ENCODE results near the gene NUDT8.

DNA sequence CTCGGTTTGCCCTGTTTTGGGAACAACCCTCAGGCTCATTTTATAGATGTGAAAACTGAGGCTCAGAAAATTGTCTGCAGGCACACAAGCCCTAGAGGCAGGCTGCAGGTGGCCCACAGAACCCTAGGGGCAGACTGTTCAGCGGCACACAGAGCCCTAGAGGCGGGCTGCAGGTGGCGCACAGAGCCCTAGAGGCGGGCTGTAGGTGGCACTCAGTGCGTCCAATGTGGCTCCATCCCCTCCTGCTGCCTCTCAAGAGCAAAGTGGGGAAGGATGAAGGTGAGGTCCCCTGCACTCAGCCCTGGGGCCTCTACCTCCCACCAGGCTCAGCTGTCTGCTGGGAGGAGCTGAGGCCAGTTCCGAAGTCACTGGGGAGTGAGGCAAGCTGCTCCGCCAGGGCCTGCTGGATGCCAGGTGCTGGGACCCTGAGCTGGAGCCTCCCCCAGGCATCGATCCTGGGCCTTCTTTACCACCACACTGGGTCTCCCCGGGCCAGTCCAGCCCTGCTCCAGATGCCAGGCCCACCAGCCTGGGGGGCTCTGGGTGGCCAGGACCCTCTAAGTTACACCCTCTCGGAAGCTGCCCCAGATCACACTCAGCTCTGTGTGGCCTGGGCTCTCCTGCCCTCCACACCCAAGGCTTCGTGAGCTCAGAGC lies 18.5 kb upstream of the NUDT8 start:
- TF ChIP-seq CHD2 (IDR thresholded peaks at IDR 0.05; ENCODE audit: low read length, partially characterized antibody): no peak
- TF ChIP-seq EP300 (IDR thresholded peaks at IDR 0.05; ENCODE audit: borderline replicate concordance in 1 of 2, low read depth in 1 of 2, low read length in 1 of 2): no peak
- TF ChIP-seq, protein P1, sequence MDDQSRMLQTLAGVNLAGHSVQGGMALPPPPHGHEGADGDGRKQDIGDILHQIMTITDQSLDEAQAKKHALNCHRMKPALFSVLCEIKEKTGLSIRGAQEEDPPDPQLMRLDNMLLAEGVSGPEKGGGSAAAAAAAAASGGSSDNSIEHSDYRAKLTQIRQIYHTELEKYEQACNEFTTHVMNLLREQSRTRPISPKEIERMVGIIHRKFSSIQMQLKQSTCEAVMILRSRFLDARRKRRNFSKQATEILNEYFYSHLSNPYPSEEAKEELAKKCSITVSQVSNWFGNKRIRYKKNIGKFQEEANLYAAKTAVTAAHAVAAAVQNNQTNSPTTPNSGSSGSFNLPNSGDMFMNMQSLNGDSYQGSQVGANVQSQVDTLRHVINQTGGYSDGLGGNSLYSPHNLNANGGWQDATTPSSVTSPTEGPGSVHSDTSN (IDR thresholded peaks at IDR 0.05): no peak
- no peak for TF ChIP-seq SMC3 (IDR thresholded peaks at IDR 0.05; ENCODE audit: low read depth, low read length)
- TF ChIP-seq YY1 (IDR thresholded peaks at IDR 0.05; ENCODE audit: low read depth): no peak
- TF ChIP-seq, protein P2, sequence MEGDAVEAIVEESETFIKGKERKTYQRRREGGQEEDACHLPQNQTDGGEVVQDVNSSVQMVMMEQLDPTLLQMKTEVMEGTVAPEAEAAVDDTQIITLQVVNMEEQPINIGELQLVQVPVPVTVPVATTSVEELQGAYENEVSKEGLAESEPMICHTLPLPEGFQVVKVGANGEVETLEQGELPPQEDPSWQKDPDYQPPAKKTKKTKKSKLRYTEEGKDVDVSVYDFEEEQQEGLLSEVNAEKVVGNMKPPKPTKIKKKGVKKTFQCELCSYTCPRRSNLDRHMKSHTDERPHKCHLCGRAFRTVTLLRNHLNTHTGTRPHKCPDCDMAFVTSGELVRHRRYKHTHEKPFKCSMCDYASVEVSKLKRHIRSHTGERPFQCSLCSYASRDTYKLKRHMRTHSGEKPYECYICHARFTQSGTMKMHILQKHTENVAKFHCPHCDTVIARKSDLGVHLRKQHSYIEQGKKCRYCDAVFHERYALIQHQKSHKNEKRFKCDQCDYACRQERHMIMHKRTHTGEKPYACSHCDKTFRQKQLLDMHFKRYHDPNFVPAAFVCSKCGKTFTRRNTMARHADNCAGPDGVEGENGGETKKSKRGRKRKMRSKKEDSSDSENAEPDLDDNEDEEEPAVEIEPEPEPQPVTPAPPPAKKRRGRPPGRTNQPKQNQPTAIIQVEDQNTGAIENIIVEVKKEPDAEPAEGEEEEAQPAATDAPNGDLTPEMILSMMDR (IDR thresholded peaks at IDR 0.05): no peak
- TF ChIP-seq TCF12 (IDR thresholded peaks at IDR 0.05): no peak

All from SK-N-SH (cell line).